Retinal pigment epithelial cell (primary cell): ENCODE results near the gene FAM186B.

Source experiments
- DNase-seq: peaks from one replicate; pipeline ENCODE4 v3.0.0-alpha.2; 2010; ENCODE audit warnings: low read depth
- H3K4me3 ChIP-seq: 2 replicates; pipeline ENCODE4 v1.5.1; 2011; ENCODE audit warnings: mild to moderate bottlenecking, low read length, control low read depth, moderate library complexity
- CTCF ChIP-seq: conservative IDR thresholded peaks from 2 replicates; pipeline ENCODE4 v1.5.1; 2011; ENCODE audit warnings: low read depth, low read length, control low read depth, inconsistent platforms

FAM186B gene

GRCh38 chr12:49543914-49544815 lies 61.3 kb downstream of the FAM186B start:
- no peak for DNase-seq
- no peak for TF ChIP-seq CTCF
- no peak overlapping the region for H3K4me3 ChIP-seq

GRCh38 chr12:49543221-49543913 lies 62.1 kb downstream of the FAM186B start:
- no peak for TF ChIP-seq CTCF
- no peak for DNase-seq

GRCh38 chr12:49542592-49543160 lies 62.8 kb downstream of the FAM186B start:
- DNase-seq: no peak
- H3K4me3 ChIP-seq: no peak overlapping the region
- no peak for TF ChIP-seq CTCF

More at GRCh38 chr12:49543221-49543913, 62.1 kb downstream of the FAM186B start:
- H3K4me3 ChIP-seq: no peak overlapping the region

- no peak overlapping the region for H3K4me3 ChIP-seq
- TF ChIP-seq CTCF: no peak
- no peak for DNase-seq
These were observed 63.4 kb downstream of the FAM186B start for GRCh38 chr12:49541911-49542505.

GRCh38 chr12:49541140-49541861 lies 64.1 kb downstream of the FAM186B start:
- DNase-seq: no peak
- TF ChIP-seq CTCF: no peak
- no peak overlapping the region for H3K4me3 ChIP-seq
